ENCODE data around the gene VANGL2.

The VANGL2 gene

GRCh38 chr1:160438935-160439334 is 38.6 kb downstream of the VANGL2 start:
- H3K27me3 ChIP-seq (ENCODE audit: insufficient read depth, low read depth, severe bottlenecking) = peaks cover 46% of the 10 kb centered on the region
- H3K9me3 ChIP-seq (ENCODE audit: severe bottlenecking) = no peaks in the 10 kb centered on the region
- H3K4me3 ChIP-seq (ENCODE audit: low read depth, low read length) = no peak overlapping the region
- no peak overlapping the region for H3K27ac ChIP-seq
- H3K36me3 ChIP-seq = no peaks in the 10 kb centered on the region
- DNase-seq = no peak
- TF ChIP-seq CTCF (IDR thresholded peaks at IDR 0.05; ENCODE audit: low read depth, low read length) = no peak

GRCh38 chr1:160439718-160440117 is 39.4 kb downstream of the VANGL2 start:
- DNase-seq = no peak
- H3K27me3 ChIP-seq (ENCODE audit: insufficient read depth, low read depth, severe bottlenecking) = peaks cover 48% of the 10 kb centered on the region
- H3K27ac ChIP-seq = no peak overlapping the region
- H3K9me3 ChIP-seq (ENCODE audit: severe bottlenecking) = no peaks in the 10 kb centered on the region
- no peak overlapping the region for H3K4me3 ChIP-seq (ENCODE audit: low read depth, low read length)
- H3K36me3 ChIP-seq = no peaks in the 10 kb centered on the region
- no peak for TF ChIP-seq CTCF (IDR thresholded peaks at IDR 0.05; ENCODE audit: low read depth, low read length)

GRCh38 chr1:160446945-160447600 is 46.7 kb downstream of the VANGL2 start:
- no peak for TF ChIP-seq CTCF (IDR thresholded peaks at IDR 0.05; ENCODE audit: low read depth, low read length)
- Histone ChIP-seq H3K36me3 (no peaks in the 10 kb centered on the region), H3K27me3 (ENCODE audit: insufficient read depth, low read depth, severe bottlenecking) (peaks cover 65% of the 10 kb centered on the region), H3K4me3 (ENCODE audit: low read depth, low read length) (no peak overlapping the region), H3K27ac (no peak overlapping the region), H3K9me3 (ENCODE audit: severe bottlenecking) (peaks cover 3% of the 10 kb centered on the region)
- no peak for DNase-seq

- peaks cover 5% of the 10 kb centered on the region for H3K9me3 ChIP-seq (ENCODE audit: severe bottlenecking)
- no peak for DNase-seq
- TF ChIP-seq CTCF (IDR thresholded peaks at IDR 0.05; ENCODE audit: low read depth, low read length) = no peak
Measured at GRCh38 chr1:160449494-160449893, 49.1 kb downstream of the VANGL2 start.

GRCh38 chr1:160451119-160451858 is 50.9 kb downstream of the VANGL2 start:
- Histone ChIP-seq H3K9me3 (ENCODE audit: severe bottlenecking) (peaks cover 5% of the 10 kb centered on the region), H3K36me3 (no peaks in the 10 kb centered on the region), H3K27ac (no peak overlapping the region), H3K27me3 (ENCODE audit: insufficient read depth, low read depth, severe bottlenecking) (peaks cover 87% of the 10 kb centered on the region), H3K4me3 (ENCODE audit: low read depth, low read length) (no peak overlapping the region)
- no peak for TF ChIP-seq CTCF (IDR thresholded peaks at IDR 0.05; ENCODE audit: low read depth, low read length)
- DNase-seq = no peak

More at GRCh38 chr1:160449494-160449893, 49.1 kb downstream of the VANGL2 start:
- H3K27me3 ChIP-seq (ENCODE audit: insufficient read depth, low read depth, severe bottlenecking) = peaks cover 74% of the 10 kb centered on the region
- no peaks in the 10 kb centered on the region for H3K36me3 ChIP-seq
- no peak overlapping the region for H3K4me3 ChIP-seq (ENCODE audit: low read depth, low read length)
- H3K27ac ChIP-seq = no peak overlapping the region

Data from WERI-Rb-1 (cell line).